DMS53 treated with DMSO at 0.1 percent for 48 hours (cell line): ENCODE data around the gene NUBP1.
"Not testable (repeated sequence)": the region's sequence is repeated elsewhere in the genome, so short reads cannot be mapped to it uniquely, and the experiment has no call there.

Experiments used
- DNase-seq: peaks from one replicate; lab custom pipeline; 2025; ENCODE audit not compliant: unreplicated experiment; lab: John Stamatoyannopoulos, UW

NUBP1 gene

DNA sequence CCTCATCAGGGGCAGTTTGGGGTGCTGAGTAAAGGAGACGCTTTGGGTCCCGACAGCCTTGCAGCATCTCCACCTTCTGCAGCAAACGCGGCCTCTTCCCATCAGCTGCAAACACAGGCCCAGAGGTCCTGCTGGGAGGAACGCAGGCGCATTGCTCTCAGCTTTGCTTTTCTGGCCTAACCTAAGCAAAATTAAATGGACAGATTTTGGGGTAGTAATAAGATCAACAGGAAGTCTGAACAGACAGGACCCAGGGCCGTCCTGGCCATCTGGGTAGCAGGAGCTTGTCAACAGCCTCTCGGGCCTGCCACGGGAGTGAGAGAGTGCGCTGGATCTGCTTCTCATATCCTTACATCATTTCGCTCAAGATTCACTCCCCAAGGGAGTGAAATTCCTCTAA lies 7.2 kb downstream of the NUBP1 start:
- DNase-seq = no peak

DNA sequence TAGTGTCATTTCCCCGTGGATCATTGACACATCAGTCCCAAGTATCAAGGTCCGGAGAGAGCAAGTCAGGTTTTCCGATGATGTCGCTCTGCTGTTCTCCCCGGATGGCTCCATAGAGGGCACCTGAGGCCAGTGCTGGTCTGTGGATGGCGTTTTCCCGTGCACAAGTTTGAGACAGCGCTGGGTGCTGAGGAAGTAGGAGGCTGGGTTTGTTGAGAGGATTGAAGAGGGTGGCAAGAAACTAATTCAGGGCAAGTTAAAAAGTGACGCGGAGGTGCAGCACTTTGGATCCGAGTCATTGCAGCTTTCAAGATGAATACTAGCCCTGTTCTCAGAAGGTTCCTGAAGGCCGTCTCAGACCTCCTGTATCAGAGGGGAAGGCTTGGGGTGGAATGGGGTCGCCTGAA lies 7.7 kb downstream of the NUBP1 start:
- DNase-seq = no peak

DNA sequence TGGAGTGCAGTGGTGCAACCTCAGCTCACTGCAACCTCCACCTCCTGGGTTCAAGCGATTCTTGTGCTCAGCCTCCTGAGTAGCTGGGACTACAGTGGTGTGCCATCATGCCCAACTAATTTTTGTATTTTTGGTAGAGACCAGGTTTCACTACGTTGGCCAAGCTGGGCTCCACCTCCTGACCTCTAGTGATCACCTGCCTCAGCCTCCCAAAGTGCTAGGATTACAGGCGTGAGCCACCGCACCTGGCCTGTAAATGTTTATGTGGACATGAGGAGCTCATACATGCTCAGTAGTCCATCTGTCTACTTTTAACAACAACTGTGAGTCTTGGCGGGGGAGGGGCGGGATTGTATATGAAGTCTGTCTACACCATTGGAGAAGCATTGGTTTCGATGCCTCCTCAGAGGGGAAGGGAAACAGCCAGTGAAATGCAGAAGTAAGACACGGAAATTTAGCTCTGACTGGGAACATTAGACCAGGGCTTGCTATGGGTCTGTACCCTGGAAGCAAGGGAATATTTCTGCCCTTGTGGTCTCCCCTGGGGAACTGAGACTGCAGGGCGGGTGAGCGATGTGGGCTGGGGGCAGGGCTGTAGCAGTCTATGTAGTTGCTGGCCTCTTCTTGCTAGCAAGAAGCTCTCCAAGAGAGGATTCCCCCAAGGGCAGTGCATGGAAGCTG lies 9.3 kb downstream of the NUBP1 start:
- no peak for DNase-seq

DNA sequence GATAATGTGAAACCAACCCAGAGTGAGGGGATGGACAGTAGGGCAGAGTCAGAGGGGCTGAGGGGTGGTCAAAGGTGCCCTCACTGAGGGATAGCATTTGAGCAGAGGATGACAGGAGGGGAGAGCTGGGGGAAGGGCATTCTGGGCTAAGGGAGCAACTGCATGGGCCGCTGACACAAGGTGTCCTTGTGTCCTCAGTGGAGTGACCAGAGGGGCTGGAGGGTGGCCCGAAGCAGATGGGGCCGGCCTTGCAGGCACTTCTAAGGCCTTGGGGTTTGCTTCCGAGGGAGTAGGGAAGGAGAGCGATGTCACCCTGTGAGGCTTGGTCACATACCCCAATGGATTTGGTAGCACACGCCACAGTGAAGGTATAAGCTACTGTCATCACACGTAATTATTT lies 10.0 kb downstream of the NUBP1 start:
- no peak for DNase-seq

DNA sequence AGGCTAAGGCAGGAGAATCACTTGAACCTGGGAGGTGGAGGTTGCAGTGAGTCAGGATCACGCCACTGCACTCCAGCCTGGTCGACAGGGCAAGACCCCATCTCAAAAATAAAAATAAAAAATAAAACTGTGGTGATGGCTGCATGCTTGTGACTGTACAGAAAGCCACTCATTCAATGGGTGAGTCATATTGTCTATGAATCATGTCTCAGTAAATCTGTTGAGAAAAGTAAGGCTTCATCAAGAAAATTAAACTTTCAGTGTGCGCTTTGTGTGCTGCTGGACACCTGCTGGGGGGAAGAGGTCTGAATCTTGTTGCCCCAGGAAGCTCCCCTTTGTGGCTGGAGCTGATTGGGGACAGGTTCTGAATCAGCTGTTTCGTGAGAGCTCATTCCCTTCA lies 11.3 kb downstream of the NUBP1 start:
- no peak for DNase-seq

DNA sequence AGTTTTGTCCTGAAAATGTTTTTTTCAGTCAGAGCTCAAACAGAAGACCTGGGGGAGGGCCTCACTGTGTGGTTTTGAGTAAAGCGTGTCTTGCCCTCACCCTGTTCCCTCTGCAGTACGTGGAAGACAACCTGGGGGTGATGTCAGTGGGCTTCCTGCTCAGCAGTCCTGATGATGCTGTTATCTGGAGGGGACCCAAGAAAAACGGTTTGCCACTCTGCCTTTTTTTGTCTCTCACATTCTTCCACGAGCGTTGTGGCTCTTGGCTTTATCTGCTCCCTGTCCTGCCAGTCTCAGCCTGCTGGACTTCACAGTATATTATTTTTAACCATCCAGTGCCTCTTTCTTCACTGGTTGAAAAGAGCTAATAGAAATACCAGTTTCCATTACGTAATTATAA lies 12.9 kb downstream of the NUBP1 start:
- DNase-seq = no peak

DNA sequence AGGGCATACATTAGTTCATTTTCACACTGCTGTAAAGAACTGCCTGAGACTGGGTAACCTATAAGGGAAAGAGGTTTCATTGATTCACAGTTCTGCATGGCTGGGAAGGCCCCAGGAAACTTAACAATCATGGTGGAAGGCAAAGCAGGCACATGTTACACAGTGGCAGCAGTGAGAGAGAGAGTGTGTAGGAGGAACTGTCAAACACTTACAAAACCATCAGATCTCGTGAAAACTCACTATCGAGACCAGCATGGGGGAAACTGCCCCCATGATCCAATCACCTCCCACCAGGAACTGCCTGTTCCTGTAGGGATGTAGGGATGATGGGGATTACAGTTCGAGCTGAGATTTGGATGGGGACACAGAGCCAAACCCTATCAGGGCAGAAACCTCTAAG lies 17.2 kb downstream of the NUBP1 start:
- no peak for DNase-seq

DNA sequence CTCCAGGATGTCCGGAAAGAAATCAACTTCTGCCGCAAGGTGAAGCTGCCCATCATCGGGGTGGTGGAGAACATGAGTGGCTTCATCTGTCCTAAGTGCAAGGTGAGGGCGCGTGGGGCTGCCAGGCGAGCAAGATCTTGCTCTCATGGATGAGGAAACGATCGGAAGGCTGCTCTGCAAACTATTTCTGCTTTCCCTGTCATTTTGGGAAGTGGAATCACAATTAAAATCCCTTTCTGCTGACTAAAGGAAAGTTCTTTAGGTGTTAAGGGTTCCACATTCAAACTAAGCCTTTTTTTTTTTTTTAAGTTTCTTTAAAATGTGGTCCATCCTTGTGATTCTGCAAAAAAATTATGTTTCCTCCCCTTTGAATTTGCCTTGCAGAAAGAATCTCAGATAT lies 17.7 kb downstream of the NUBP1 start:
- no peak for DNase-seq

DNA sequence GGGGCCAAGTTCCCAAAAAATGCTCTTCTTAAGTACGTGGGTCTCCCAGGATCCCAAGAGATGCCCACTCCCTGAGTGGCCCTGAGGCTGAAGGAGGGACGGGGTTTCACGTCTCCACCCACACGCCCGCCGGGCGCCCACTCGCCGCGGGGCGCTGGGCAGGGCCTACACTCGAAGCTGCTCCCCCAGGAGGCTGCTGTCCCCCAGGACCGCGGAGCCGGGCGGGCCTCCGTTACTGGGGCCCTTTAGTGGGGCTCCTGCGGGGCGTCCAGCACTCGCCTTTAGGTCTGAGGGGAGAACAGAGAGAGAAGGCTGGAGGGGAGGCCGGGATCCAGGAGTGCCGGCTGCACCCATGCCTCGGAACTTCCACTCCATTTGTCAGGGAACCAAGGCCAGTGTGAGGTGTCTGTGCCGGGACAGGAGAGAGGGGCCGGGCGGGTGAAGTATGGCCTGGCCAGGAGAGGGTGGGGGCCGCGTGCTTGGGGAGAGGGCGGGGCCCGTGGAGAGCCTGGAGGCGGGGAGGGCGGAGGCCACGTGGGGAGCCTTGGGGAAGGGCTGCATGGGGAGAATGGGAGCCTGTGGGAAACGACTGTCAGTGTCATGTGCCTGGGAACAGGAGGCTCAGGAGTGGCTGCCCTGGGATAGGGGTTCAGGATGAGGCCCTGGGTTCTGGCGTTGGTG lies 18.8 kb downstream of the NUBP1 start:
- DNase-seq = no peak

DNA sequence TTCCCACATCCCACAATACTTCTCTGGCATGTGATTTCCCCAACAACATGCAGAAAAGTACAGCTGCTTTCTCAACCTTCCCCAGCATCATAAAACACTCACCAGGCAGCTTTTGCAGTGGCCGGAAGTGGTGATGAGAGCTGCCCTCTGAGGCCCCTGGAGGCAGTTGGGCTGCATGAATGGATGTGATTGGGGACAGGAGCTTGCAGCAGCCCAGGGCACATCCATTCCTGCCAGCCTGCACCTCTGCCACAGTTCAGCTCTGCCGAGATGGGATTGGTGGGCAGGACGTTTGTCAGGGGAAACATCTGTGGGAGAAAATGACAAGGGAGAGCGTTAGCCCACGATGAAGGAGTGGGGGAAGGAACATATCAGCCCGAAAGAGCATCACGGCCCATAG lies 19.8 kb downstream of the NUBP1 start:
- DNase-seq = no peak

DNA sequence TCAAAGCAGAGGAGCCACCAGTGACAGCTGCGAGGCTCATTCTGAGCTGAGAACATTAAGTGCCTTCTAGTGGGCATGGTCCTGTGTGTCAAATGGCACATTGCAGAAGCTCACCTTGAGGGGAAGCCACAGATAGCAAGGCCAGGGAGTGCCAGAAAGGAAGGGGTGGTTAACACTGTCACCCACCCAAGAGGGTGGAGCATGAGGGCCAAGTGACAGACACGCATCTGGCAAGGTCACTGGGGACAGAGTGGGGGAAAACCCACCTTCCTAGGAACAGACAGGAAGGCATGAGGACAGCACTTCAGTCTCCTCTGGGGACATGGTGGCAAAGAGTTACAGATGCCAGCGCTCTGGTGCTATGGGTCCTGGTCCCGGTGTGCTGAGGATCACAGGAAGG lies 22.1 kb downstream of the NUBP1 start:
- no peak for DNase-seq

DNA sequence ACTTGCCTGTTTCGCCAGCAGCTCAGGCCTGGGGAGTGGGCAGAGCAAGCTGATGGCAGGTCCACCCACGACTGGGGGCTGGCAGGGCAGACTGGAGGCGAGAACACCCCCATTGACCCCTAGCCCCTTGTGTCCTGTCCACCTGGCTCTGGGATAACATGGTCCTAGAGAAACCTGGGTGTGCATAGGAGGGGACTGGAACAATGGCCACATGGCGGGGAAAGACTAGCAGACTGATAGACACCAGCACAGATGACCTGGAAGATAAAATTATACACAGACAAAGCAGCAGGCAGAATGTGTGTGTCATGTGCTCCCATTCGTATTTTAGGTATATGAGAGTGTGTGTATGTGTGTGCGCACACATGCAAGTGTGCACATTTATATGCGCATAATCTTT lies 23.5 kb downstream of the NUBP1 start:
- no peak for DNase-seq

DNA sequence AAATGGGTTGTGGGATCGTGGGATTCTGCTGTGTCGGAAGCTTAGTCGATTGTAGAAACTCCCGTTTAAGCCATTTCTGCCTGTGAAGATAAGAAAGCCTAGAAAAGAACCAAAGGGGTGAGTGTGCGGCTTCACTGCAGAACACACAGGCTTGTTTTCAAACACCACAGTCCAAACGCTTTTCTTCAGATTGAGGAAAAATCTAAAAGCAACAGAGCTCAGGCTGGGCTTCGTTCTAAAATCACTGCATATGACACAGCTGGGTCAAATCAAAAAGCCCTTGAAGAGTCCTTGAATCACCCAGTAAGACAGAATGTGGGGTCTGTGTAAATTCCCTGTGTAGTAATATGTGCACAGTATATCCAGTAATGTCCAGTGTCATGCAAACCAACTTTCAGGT lies 25.7 kb downstream of the NUBP1 start:
- no peak for DNase-seq

DNA sequence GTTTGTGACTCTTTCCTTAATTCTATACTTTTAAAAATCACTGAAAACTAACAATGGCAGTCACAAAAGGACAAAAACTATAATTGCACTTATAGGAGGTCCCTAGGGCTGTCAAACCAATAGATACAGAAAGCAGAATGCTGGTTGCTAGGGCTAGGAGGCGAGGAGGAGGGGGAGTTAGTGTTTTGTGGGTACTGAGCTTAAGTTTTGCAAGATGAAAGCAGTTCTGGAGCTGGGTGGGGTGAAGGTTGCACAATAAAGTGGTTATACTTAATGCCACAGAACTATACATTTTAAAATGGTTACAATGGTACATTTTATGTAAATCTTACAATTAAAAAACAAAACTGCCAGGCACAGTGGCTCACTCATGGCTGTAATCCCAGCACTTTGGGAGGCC lies 27.3 kb downstream of the NUBP1 start:
- DNase-seq = no peak

DNA sequence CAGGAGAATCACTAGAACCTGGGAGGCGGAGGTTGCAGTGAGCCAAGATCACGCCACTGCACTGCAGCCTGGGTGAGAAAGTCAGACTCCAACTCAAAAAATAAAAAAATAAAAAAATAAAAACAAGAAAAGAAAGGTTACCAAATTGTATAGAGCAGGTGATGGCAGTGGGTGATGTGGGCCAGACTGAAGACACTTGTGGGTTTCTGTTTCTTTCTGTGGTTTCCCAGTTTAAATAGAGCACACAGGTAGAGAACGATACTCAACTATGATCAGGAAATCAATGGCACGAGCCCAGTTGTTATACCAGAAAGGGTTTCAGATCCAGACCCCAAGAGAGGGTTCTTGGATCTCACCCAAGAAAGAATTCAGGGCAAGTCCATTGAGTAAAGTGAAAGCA lies 32.6 kb downstream of the NUBP1 start:
- DNase-seq = no peak

DNA sequence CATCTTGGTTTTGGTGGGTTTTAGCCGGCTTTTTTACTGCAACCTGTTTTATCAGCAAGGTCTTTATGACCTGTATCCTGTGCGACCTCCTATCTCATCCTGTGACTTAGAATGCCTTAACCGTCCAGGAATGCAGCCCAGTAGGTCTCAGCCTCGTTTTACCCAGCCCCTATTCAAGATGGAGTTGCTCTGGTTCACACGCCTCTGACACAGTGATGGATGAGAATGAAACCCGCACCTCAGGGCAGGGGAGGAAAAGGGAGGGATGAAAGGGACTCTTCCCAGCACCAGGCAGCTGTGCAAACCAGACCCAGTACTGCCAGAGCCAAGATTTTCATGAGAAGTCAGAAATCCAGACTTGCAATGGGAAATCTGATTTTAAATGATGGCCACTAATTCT lies 33.3 kb downstream of the NUBP1 start:
- not testable (repeated sequence) for DNase-seq

DNA sequence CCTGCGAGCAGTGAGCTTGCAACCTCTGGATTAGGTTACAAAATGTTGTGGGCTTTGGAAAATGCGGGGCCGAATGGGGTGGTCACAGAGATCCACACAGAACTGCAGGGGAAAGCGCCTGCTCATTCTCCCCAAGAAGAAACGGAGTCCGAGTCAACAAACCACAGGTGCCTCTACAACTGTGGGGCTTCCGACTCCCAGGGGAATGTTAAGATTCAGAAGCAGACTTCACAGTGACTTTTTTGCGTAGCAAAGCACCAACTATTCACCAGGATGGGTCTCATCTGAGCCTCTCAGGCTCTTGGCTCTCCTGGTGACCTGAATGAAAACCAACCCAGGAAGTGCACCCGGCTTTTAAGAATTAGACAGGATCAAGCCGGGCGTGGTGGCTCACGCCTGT lies 33.7 kb downstream of the NUBP1 start:
- no peak for DNase-seq

DNA sequence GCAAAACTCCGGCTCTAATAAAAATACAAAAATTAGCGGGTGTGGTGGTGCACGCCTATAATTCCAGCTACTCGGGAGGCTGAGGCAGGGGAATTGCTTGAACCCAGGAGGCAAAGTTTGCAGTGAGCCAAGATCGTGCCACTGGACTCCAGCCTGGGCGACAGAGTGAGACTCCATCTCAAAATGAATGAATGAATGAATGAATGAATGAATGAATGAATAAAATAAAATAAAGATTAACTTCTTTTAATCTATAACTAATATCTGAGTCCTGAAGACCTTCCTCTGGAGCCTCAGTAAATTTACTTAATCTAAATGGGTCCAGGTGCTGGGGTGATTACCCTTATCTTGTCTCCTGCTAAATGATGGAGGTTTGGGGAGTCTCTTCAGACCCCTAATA lies 36.3 kb downstream of the NUBP1 start:
- not testable (repeated sequence) for DNase-seq

DNA sequence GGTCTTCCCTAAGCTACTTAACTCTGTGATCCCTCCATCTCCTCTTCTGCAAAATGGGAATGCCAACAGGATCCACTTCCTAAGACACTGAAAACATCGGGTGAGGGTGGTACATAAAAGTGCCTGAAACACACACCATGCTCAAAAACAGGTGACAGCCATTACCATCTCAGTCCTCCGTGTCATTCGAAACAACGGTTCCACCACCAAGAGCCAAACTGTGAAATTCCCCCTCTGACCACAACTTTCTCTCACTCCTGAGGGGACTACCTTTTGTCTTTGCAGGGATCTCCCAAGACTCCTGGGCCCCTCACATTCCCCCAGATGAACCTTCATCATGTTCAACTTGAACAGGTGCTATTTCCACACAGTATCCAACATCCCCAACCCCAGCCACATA lies 37.0 kb downstream of the NUBP1 start:
- no peak for DNase-seq

DNA sequence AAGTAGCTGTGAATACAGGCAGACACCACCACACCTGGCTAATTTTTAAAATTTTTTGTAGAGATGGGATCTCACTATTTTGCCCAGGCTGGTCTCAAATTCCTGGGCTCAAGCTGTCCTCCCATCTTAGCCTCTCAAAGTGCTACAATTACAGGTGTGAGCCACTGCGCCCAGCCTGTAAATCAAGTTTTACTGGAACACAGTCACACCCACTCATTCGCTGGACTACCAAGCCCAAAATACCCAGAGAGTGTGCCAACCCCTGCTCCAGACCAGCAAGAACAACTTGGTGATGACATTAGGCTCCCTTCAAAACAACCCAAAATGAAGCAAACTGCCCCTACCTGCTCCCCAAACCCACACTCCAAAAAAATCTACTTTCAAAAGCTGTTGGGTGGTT lies 39.0 kb downstream of the NUBP1 start:
- no peak for DNase-seq

DNA sequence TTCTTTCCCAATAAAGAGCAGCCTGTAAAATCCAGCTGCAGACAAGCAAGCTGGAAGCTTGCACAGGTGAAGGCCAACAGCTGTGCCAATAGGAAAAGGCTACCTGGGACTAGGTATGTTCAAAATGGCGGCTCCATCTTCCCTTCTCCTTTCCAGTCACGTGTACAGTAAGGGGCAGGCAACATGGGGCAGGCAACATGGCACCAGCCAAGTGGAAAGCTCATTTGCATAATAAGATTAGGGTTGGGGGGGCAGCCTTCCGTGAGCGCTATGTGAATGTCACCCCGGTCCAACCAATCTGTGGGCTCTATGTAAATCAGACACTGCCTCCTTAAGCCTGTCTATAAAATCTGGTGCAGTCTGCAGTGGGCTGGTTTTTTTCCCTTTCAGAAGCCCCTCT lies 43.7 kb downstream of the NUBP1 start:
- no peak for DNase-seq

DNA sequence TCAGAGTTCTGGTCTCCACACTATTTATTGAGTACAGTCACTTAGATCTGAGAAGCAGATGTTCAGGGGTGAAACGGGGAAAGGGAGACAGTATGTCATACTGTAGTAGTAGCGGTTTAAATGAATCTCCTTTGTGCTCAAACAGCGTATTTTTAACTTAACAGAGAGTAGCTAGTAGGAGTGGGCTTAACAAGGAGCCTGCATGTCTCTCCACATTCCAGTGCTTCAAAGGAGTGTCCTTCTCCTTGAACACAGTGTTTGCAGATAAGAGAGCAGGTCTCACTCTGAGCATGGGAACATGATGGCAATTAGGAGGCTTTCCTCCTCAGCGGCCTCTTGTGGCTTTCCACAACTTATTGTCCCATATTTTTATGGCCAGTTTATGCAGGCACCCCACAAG lies 45.0 kb downstream of the NUBP1 start:
- DNase-seq = not testable (repeated sequence)

DNA sequence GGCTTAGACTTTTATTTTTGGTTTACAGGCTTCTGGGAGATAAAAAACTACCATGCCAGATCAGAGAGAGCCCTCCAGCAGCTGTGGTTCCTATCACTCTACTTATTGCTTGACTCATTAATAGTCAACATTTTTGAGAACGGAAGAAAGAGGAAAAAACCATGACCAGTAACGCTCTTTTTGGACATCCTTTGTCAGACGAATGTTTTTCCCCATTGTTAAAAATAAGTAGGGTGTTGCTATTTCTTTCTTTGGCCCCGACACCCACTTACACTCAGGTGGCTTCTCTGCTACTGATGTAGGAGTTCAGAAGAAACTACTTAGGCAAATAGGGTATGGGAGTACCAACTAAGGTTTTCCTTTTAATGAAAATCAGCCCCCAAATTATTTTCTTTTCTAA lies 47.4 kb downstream of the NUBP1 start:
- no peak for DNase-seq
